Measurements from ENCODE around the gene RYR1.

The RYR1 gene

GRCh38 chr19:38537071-38537936 lies 103.8 kb downstream of the RYR1 start:
- H3K9ac ChIP-seq (ENCODE audit: insufficient read length, low read depth), result no peak overlapping the region
- no peaks in the 10 kb centered on the region for H3K4me1 ChIP-seq (ENCODE audit: insufficient read depth, insufficient read length)
- no peak overlapping the region for H3K4me3 ChIP-seq (ENCODE audit: insufficient read length, low read depth)
- no peak for DNase-seq (ENCODE audit: low read depth, low spot score)
- no peaks in the 10 kb centered on the region for H3K36me3 ChIP-seq (ENCODE audit: insufficient read depth, insufficient read length, low read length)
- TF ChIP-seq YY1 (IDR thresholded peaks at IDR 0.05; ENCODE audit: insufficient read depth, insufficient read length), result no peak
- H3K27me3 ChIP-seq (ENCODE audit: insufficient read depth, insufficient read length), result no peaks in the 10 kb centered on the region
- no peaks in the 10 kb centered on the region for H3K9me3 ChIP-seq (ENCODE audit: insufficient read depth, low read length)

DNA sequence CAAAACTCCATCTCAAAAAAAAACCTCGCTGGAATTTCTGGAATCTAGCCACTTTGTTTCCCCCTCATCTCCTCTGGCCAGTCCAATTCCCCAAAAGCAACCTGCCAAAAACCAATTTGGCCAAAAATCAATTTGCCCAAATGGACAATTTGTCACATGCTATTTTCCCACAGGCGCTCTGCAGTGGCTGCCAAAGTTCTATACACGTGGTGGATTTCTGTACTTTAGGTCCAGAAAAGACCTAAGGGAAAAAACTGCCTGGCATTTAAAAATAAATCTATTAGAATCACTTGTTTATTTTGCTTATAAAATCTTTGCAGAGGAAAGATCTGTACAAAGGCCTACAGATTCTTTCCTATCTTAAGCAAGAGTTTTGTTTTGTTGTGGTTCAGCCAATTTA lies 104.9 kb downstream of the RYR1 start:
- H3K36me3 ChIP-seq (ENCODE audit: insufficient read depth, insufficient read length, low read length), result no peaks in the 10 kb centered on the region
- DNase-seq (ENCODE audit: low read depth, low spot score), result no peak
- H3K4me3 ChIP-seq (ENCODE audit: insufficient read length, low read depth), result no peak overlapping the region
- no peaks in the 10 kb centered on the region for H3K27me3 ChIP-seq (ENCODE audit: insufficient read depth, insufficient read length)
- H3K9ac ChIP-seq (ENCODE audit: insufficient read length, low read depth), result no peak overlapping the region
- TF ChIP-seq YY1 (IDR thresholded peaks at IDR 0.05; ENCODE audit: insufficient read depth, insufficient read length) (no peak), SUZ12 (IDR thresholded peaks at IDR 0.05; ENCODE audit: extremely low read depth, insufficient read depth, insufficient read length) (no peak), ZNF274 (IDR thresholded peaks at IDR 0.05; ENCODE audit: low read depth, low read length) (no peak)
- H3K9me3 ChIP-seq (ENCODE audit: insufficient read depth, low read length), result no peaks in the 10 kb centered on the region
- H3K4me1 ChIP-seq (ENCODE audit: insufficient read depth, insufficient read length), result no peaks in the 10 kb centered on the region

GRCh38 chr19:38538793-38539528 lies 105.5 kb downstream of the RYR1 start:
- no peaks in the 10 kb centered on the region for H3K9me3 ChIP-seq (ENCODE audit: insufficient read depth, low read length)
- no peaks in the 10 kb centered on the region for H3K4me1 ChIP-seq (ENCODE audit: insufficient read depth, insufficient read length)
- H3K9ac ChIP-seq (ENCODE audit: insufficient read length, low read depth), result no peak overlapping the region
- no peak overlapping the region for H3K4me3 ChIP-seq (ENCODE audit: insufficient read length, low read depth)
- H3K36me3 ChIP-seq (ENCODE audit: insufficient read depth, insufficient read length, low read length), result no peaks in the 10 kb centered on the region
- TF ChIP-seq ZNF274 (IDR thresholded peaks at IDR 0.05; ENCODE audit: low read depth, low read length) (no peak), SUZ12 (IDR thresholded peaks at IDR 0.05; ENCODE audit: extremely low read depth, insufficient read depth, insufficient read length) (no peak), YY1 (IDR thresholded peaks at IDR 0.05; ENCODE audit: insufficient read depth, insufficient read length) (no peak)
- H3K27me3 ChIP-seq (ENCODE audit: insufficient read depth, insufficient read length), result no peaks in the 10 kb centered on the region
- no peak for DNase-seq (ENCODE audit: low read depth, low spot score)

DNA sequence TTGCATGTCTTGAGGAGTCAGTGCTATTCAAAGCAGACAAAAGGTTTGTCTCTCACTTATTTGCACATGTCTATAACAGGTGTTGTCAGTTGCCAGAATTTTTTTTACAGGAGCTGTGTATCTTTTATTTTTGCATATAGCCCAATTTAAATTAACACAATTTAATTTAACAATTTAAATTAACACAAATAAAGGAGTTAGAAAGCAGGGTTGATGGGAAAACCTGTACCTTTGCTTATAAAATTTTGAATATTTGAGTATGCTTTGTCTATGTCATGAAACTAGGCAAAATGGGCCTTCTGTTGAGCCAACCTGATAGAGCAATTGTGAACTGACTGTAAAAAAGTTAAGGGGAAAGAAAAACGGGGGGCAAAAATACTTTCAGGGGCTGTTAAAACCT lies 106.3 kb downstream of the RYR1 start:
- Histone ChIP-seq H3K27me3 (ENCODE audit: insufficient read depth, insufficient read length) (no peaks in the 10 kb centered on the region), H3K9ac (ENCODE audit: insufficient read length, low read depth) (no peak overlapping the region), H3K4me1 (ENCODE audit: insufficient read depth, insufficient read length) (peaks cover 2% of the 10 kb centered on the region), H3K4me3 (ENCODE audit: insufficient read length, low read depth) (no peak overlapping the region), H3K9me3 (ENCODE audit: insufficient read depth, low read length) (no peaks in the 10 kb centered on the region), H3K36me3 (ENCODE audit: insufficient read depth, insufficient read length, low read length) (no peaks in the 10 kb centered on the region)
- no peak for DNase-seq (ENCODE audit: low read depth, low spot score)
- TF ChIP-seq YY1 (IDR thresholded peaks at IDR 0.05; ENCODE audit: insufficient read depth, insufficient read length) (no peak), SUZ12 (IDR thresholded peaks at IDR 0.05; ENCODE audit: extremely low read depth, insufficient read depth, insufficient read length) (no peak), ZNF274 (IDR thresholded peaks at IDR 0.05; ENCODE audit: low read depth, low read length) (no peak)

- H3K9me3 ChIP-seq (ENCODE audit: insufficient read depth, low read length), result no peaks in the 10 kb centered on the region
- H3K4me1 ChIP-seq (ENCODE audit: insufficient read depth, insufficient read length), result peaks cover 2% of the 10 kb centered on the region
- H3K9ac ChIP-seq (ENCODE audit: insufficient read length, low read depth), result no peak overlapping the region
- H3K27me3 ChIP-seq (ENCODE audit: insufficient read depth, insufficient read length), result no peaks in the 10 kb centered on the region
- no peaks in the 10 kb centered on the region for H3K36me3 ChIP-seq (ENCODE audit: insufficient read depth, insufficient read length, low read length)
- TF ChIP-seq YY1 (IDR thresholded peaks at IDR 0.05; ENCODE audit: insufficient read depth, insufficient read length), result no peak
- no peak for TF ChIP-seq SUZ12 (IDR thresholded peaks at IDR 0.05; ENCODE audit: extremely low read depth, insufficient read depth, insufficient read length)
- no peak for TF ChIP-seq ZNF274 (IDR thresholded peaks at IDR 0.05; ENCODE audit: low read depth, low read length)
- no peak overlapping the region for H3K4me3 ChIP-seq (ENCODE audit: insufficient read length, low read depth)
- no peak for DNase-seq (ENCODE audit: low read depth, low spot score)
Measured at GRCh38 chr19:38542040-38542439, 108.5 kb downstream of the RYR1 start.

- H3K36me3 ChIP-seq (ENCODE audit: insufficient read depth, insufficient read length, low read length), result no peaks in the 10 kb centered on the region
- no peak overlapping the region for H3K4me3 ChIP-seq (ENCODE audit: insufficient read length, low read depth)
- H3K4me1 ChIP-seq (ENCODE audit: insufficient read depth, insufficient read length), result peaks cover 2% of the 10 kb centered on the region
- no peak for TF ChIP-seq YY1 (IDR thresholded peaks at IDR 0.05; ENCODE audit: insufficient read depth, insufficient read length)
- no peak for TF ChIP-seq SUZ12 (IDR thresholded peaks at IDR 0.05; ENCODE audit: extremely low read depth, insufficient read depth, insufficient read length)
- TF ChIP-seq ZNF274 (IDR thresholded peaks at IDR 0.05; ENCODE audit: low read depth, low read length), result no peak
- H3K27me3 ChIP-seq (ENCODE audit: insufficient read depth, insufficient read length), result no peaks in the 10 kb centered on the region
- H3K9ac ChIP-seq (ENCODE audit: insufficient read length, low read depth), result no peak overlapping the region
- DNase-seq (ENCODE audit: low read depth, low spot score), result no peak
- H3K9me3 ChIP-seq (ENCODE audit: insufficient read depth, low read length), result no peaks in the 10 kb centered on the region
Measured at GRCh38 chr19:38543286-38543806, 109.9 kb downstream of the RYR1 start.

All from NT2/D1 (cell line).